Thyroid gland (tissue), 4 donors: ENCODE data around the gene PCDHGA1.
"Not testable (repeated sequence)": the region's sequence is repeated elsewhere in the genome, so short reads cannot be mapped to it uniquely, and the experiment has no call there.

Source experiments
- CTCF ChIP-seq, 6 experiments: fragments of 200-600 bp in 3 of 6; fragments of 450-650 bp in 3 of 6; sonication (generic) in 3 of 6; IDR thresholded peaks; one replicate each; pipeline ENCODE4 v1.5.1; 2016 to 2019; ENCODE audit warnings: antibody characterized with exemption in 6 of 6, mild to moderate bottlenecking in 2 of 6, inconsistent platforms in 1 of 6, moderate library complexity in 1 of 6
- POLR2A ChIP-seq, 2 donors: fragments of 450-650 bp; IDR thresholded peaks; one replicate each; pipeline ENCODE4 v1.6.1; 2017; ENCODE audit warnings: antibody characterized with exemption in 2 of 2, mild to moderate bottlenecking in 2 of 2, moderate library complexity in 1 of 2

GRCh38 chr5:141346017-141346416, 15.7 kb downstream of the PCDHGA1 start:
- not testable (repeated sequence) for TF ChIP-seq CTCF, POLR2A (IDR thresholded peaks at IDR 0.05)
